ENCODE measurements around the gene DHH. TPM values are rescaled to one million over a fixed set of nuclear protein-coding genes. Genes with fewer than 3 reads are reported as not detected.

Gene DHH
- total and polyA plus RNA-seq, 9 of the 15 experiments (the other 6 are each of a cell fraction or from before 2014, with no cell fraction given) = 0.07 to 2.6 (median 0.54) TPM

- H3K9ac ChIP-seq (ENCODE audit: insufficient read depth in 1 of 2, low read depth in 2 of 2, low read length in 2 of 2) = peak overlapping the region in 1 of 2 experiments; percentile 4; a peak in 1 of 4 replicates
- peaks cover 64% of the 10 kb centered on the region for H3K79me2 ChIP-seq (ENCODE audit: control insufficient read depth, insufficient read depth, low read length)
- H2AFZ ChIP-seq (ENCODE audit: low read depth, low read length) = no peak overlapping the region
- peak; percentile 40; the same call in 1 of the 2 replicates for TF ChIP-seq RBFOX2 (IDR thresholded peaks at IDR 0.05; ENCODE audit: low read depth, low read length)
- TF ChIP-seq ZEB2 (IDR thresholded peaks at IDR 0.05) = no peak
- TF ChIP-seq TRIM24 (IDR thresholded peaks at IDR 0.05) = no peak
- TF ChIP-seq MAFK (IDR thresholded peaks at IDR 0.05; ENCODE audit: low read length) = no peak
- TF ChIP-seq ESRRA (IDR thresholded peaks at IDR 0.05; ENCODE audit: borderline replicate concordance, low read depth) = no peak
- POLR2A ChIA-PET = interaction anchor here (0.7 to 6.4 kb wide), 4 partner anchors 9 to 76 kb away, joined by 4 to 40 read pairs (median 8); partner anchors contain the start of gene TUBA1B
- peaks cover 9 to 12% of the 10 kb centered on the region in 2 experiments; a peak in 4 of 5 replicates for H3K4me1 ChIP-seq (replicated peaks in 1 of 2; ENCODE audit: control insufficient read depth in 2 of 2, insufficient read depth in 2 of 2, low read length in 2 of 2)
- in situ Hi-C loops (cut with MboI) (no loop called here), intact Hi-C loops (cut with micrococcal nuclease) (no loop called here)
- H3K4me3 ChIP-seq = no peak overlapping the region
- WGBS (ENCODE audit: insufficient coverage, low coverage, missing lambda C conversion rate) = 100% methylated on average over 10 of the region's 10 CpGs
- no TSS peak for BruUV-seq (replicated peaks)
- H4K20me1 ChIP-seq (replicated peaks; ENCODE audit: control insufficient read depth, insufficient read depth, low read length) = peaks cover 54% of the 10 kb centered on the region
- peaks cover 4% of the 10 kb centered on the region for H3K9me1 ChIP-seq (ENCODE audit: control insufficient read depth, insufficient read depth, low read length)
- H3K27ac ChIP-seq (ENCODE audit: extremely low read depth, low read depth, low read length) = no peak overlapping the region
- ATAC-seq (no peak), FAIRE-seq (no peak), DNase-seq (ENCODE audit: extremely low read depth in 1 of 4, low spot score in 3 of 4) (no peak)
- CTCF ChIA-PET (ENCODE audit: low intra/inter-chr PET ratio) = no interaction called here
- no peaks in the 10 kb centered on the region for H3K9me3 ChIP-seq (replicated peaks; ENCODE audit: control insufficient read depth, insufficient read depth, low read depth, low read length)
- H3K27me3 ChIP-seq (ENCODE audit: control insufficient read depth in 2 of 2, insufficient read depth in 2 of 2, low read length in 2 of 2) = no peaks in the 10 kb centered on the region
- H3K36me3 ChIP-seq (ENCODE audit: control insufficient read depth, insufficient read depth, low read length) = peaks cover 75% of the 10 kb centered on the region
- H3K4me2 ChIP-seq (ENCODE audit: insufficient read depth, low read length) = no peak overlapping the region
Observed at GRCh38 chr12:49054524-49054923, 40.1 kb downstream of the DHH start.

- Histone ChIP-seq H3K9ac (ENCODE audit: insufficient read depth in 1 of 2, low read depth in 2 of 2, low read length in 2 of 2) (peak overlapping the region in 1 of 2 experiments; percentile 4; a peak in 1 of 4 replicates), H3K4me1 (replicated peaks in 1 of 2; ENCODE audit: control insufficient read depth in 2 of 2, insufficient read depth in 2 of 2, low read length in 2 of 2) (peaks cover 6 to 12% of the 10 kb centered on the region in 2 experiments; a peak in 3 of 5 replicates), H3K9me1 (ENCODE audit: control insufficient read depth, insufficient read depth, low read length) (peaks cover 4% of the 10 kb centered on the region), H3K27me3 (ENCODE audit: control insufficient read depth in 2 of 2, insufficient read depth in 2 of 2, low read length in 2 of 2) (no peaks in the 10 kb centered on the region), H2AFZ (ENCODE audit: low read depth, low read length) (no peak overlapping the region), H3K4me3 (no peak overlapping the region), H3K79me2 (ENCODE audit: control insufficient read depth, insufficient read depth, low read length) (peaks cover 60% of the 10 kb centered on the region), H4K20me1 (replicated peaks; ENCODE audit: control insufficient read depth, insufficient read depth, low read length) (peaks cover 50% of the 10 kb centered on the region), H3K9me3 (replicated peaks; ENCODE audit: control insufficient read depth, insufficient read depth, low read depth, low read length) (no peaks in the 10 kb centered on the region), H3K4me2 (ENCODE audit: insufficient read depth, low read length) (no peak overlapping the region), H3K36me3 (ENCODE audit: control insufficient read depth, insufficient read depth, low read length) (peaks cover 79% of the 10 kb centered on the region), H3K27ac (ENCODE audit: extremely low read depth, low read depth, low read length) (no peak overlapping the region)
- DNase-seq (ENCODE audit: extremely low read depth in 1 of 4, low spot score in 3 of 4) (no peak), ATAC-seq (no peak), FAIRE-seq (no peak)
- WGBS (ENCODE audit: insufficient coverage, low coverage, missing lambda C conversion rate) = 96% methylated on average over 4 of the region's 5 CpGs
- no peak for TF ChIP-seq CBFA2T3 (IDR thresholded peaks at IDR 0.05)
- no peak for TF ChIP-seq XRCC3 (IDR thresholded peaks at IDR 0.05)
- TF ChIP-seq GABPA (tag; conservative IDR thresholded peaks at IDR 0.05; ENCODE audit: low read depth) = no peak
- TF ChIP-seq ARNT (IDR thresholded peaks at IDR 0.05) = no peak
- TF ChIP-seq ZNF75A (CRISPR knock-in tag; IDR thresholded peaks at IDR 0.05) = no peak
- TF ChIP-seq CBFB (CRISPR knock-in tag; IDR thresholded peaks at IDR 0.05) = no peak
- TF ChIP-seq NFIC (IDR thresholded peaks at IDR 0.05) = no peak
- intact Hi-C loops (cut with micrococcal nuclease) = no loop called here
- CTCF ChIA-PET (ENCODE audit: low intra/inter-chr PET ratio) = no interaction called here
- POLR2A ChIA-PET = interaction anchor here (2.0 to 2.1 kb wide), 2 partner anchors 15 to 16 kb away, joined by 5 to 10 read pairs; no protein-coding TSS in a partner anchor
- BruUV-seq (replicated peaks) = no TSS peak
- in situ Hi-C loops (cut with MboI) = no loop called here
Observed at GRCh38 chr12:49054096-49054495, 40.5 kb downstream of the DHH start.
